ENCODE results near the gene HDAC1.

The HDAC1 gene

DNA sequence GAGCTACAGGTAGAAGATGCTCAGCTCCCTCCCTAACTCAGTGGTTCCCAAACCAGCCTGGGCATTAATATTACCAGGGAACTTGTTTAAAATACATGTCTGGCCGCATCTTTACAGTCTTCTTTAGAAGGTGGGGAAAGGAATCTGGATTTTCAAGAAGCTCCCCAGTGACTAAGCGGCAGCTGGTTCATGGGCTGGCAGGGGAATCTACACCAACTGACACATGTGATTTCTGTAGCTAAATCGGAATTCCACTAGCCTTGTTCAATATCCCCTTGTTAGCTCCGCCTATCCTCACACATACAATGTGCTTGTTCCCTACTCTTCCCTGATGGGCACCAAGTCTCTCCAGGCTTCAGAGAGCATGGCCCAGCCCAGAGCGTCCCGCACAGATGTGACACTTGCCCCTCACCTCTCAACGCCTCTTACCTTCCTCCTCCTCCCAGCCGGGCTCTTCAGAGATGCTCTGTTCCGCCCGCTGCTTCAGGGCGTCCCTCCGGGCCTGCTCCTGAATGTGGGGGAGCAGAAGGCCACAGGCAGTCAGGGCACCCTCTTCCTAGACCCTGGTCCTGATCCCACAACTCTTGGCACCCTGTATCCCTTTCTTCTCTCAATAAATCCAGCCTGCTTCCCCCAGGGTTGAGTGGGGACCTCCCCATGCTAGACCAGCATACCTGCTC, 85.8 kb downstream of the HDAC1 start:
- DNase-seq = no peak

DNA sequence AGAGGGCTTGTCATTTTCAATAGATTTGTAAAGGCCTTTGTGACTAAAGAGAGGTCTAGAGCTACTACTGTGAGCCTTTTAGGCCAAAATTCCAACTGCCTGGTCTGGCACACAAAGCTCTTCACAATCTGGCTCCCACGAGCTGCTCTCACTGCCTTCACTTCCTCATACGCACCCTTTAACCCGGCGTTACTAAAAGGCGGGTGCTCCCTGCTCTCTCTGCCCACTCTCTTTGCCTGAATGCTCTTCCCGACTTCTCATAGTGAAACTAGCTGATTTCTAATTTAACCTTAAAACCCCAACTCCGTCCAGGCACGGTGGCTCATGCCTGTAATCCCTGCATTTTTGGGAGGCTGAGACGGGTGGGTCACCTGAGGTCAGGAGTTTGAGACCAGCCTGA, 88.2 kb downstream of the HDAC1 start:
- DNase-seq = peak; percentile 56

All from inflammatory macrophage treated with lipopolysaccharide for 4 hours (primary cell).